Effector CD4-positive, alpha-beta T cell (primary cell): ENCODE measurements around the gene RPTOR.
A peak's percentile ranks its signal among the peaks of the same experiment; 100 is the strongest.

Experiments used
- DNase-seq: peaks from one replicate; pipeline ENCODE4 v3.0.0-alpha.2; 2020

Gene RPTOR

GRCh38 chr17:80956321-80957190, 411.9 kb downstream of the RPTOR start:
- DNase-seq, result no peak

GRCh38 chr17:80957461-80957941, 412.9 kb downstream of the RPTOR start:
- no peak for DNase-seq

GRCh38 chr17:80959330-80960036, 414.8 kb downstream of the RPTOR start:
- no peak for DNase-seq

- DNase-seq, result no peak
Measured at GRCh38 chr17:80960037-80960796, 415.6 kb downstream of the RPTOR start.

- DNase-seq, result no peak
Measured at GRCh38 chr17:80960797-80961452, 416.3 kb downstream of the RPTOR start.

- no peak for DNase-seq
Measured at GRCh38 chr17:80961541-80962330, 417.1 kb downstream of the RPTOR start.

GRCh38 chr17:80962356-80963329, 418.0 kb downstream of the RPTOR start:
- no peak for DNase-seq

- no peak for DNase-seq
Measured at GRCh38 chr17:80963812-80964543, 419.3 kb downstream of the RPTOR start.

- no peak for DNase-seq
Measured at GRCh38 chr17:80964544-80964856, 419.9 kb downstream of the RPTOR start.

GRCh38 chr17:80964859-80965580, 420.4 kb downstream of the RPTOR start:
- no peak for DNase-seq

GRCh38 chr17:80965606-80966005, 421.0 kb downstream of the RPTOR start:
- DNase-seq, result no peak

- DNase-seq, result no peak
Measured at GRCh38 chr17:80967404-80967872, 422.8 kb downstream of the RPTOR start.

GRCh38 chr17:80968602-80969029, 424.0 kb downstream of the RPTOR start:
- DNase-seq, result no peak

GRCh38 chr17:80969030-80969673, 424.5 kb downstream of the RPTOR start:
- DNase-seq, result no peak

- no peak for DNase-seq
Measured at GRCh38 chr17:80969674-80970043, 425.0 kb downstream of the RPTOR start.

- peak; percentile 24 for DNase-seq
Measured at GRCh38 chr17:80970044-80970761, 425.6 kb downstream of the RPTOR start.

GRCh38 chr17:80970762-80971703, 426.4 kb downstream of the RPTOR start:
- DNase-seq, result no peak
